HEK293 (cell line): ENCODE results near the gene TEAD3.

ENCODE experiments used
- BCL6B ChIP-seq: fragments of 450-650 bp; formaldehyde crosslinking; IDR thresholded peaks from 2 replicates; pipeline ENCODE4 v1.5.1; 2017; ENCODE audit warnings: missing biosample characterization, missing genetic modification characterization
- CTCF ChIP-seq: fragments of 450-650 bp; formaldehyde crosslinking; IDR thresholded peaks from 2 replicates; pipeline ENCODE4 v1.5.1; 2016; ENCODE audit warnings: missing biosample characterization, missing genetic modification characterization
- EGR2 ChIP-seq: fragments of 450-650 bp; formaldehyde crosslinking; IDR thresholded peaks from 2 replicates; pipeline ENCODE4 v1.5.1; 2016; ENCODE audit warnings: low read depth, missing biosample characterization, missing genetic modification characterization
- IKZF3 ChIP-seq: fragments of 450-650 bp; IDR thresholded peaks from 2 replicates; pipeline ENCODE4 v1.5.0; 2018; ENCODE audit warnings: missing biosample characterization, mild to moderate bottlenecking, missing genetic modification characterization, moderate library complexity
- KLF17 ChIP-seq: fragments of 450-650 bp; formaldehyde crosslinking; IDR thresholded peaks from 2 replicates; pipeline ENCODE4 v1.5.1; 2016; ENCODE audit warnings: missing biosample characterization, missing genetic modification characterization
- SCRT2 ChIP-seq: fragments of 450-650 bp; formaldehyde crosslinking; IDR thresholded peaks from 2 replicates; pipeline ENCODE4 v1.5.1; 2016; ENCODE audit warnings: missing biosample characterization, missing genetic modification characterization
- SETDB1 ChIP-seq: IDR thresholded peaks from one replicate; pipeline ENCODE4 v1.6.1; 2017; ENCODE audit warnings: mild to moderate bottlenecking, low read length, moderate library complexity, mixed read lengths; ENCODE audit not compliant: insufficient read length
- SP7 ChIP-seq: fragments of 450-650 bp; formaldehyde crosslinking; IDR thresholded peaks from 2 replicates; pipeline ENCODE4 v1.5.1; 2016; ENCODE audit warnings: missing biosample characterization, missing genetic modification characterization
- ZBTB21 ChIP-seq: fragments of 450-650 bp; formaldehyde crosslinking; IDR thresholded peaks from 2 replicates; pipeline ENCODE4 v1.5.1; 2017; ENCODE audit warnings: missing biosample characterization, missing genetic modification characterization
- ZBTB26 ChIP-seq: fragments of 450-650 bp; formaldehyde crosslinking; optimal IDR thresholded peaks from 2 replicates; pipeline ENCODE3; 2016; ENCODE audit warnings: missing biosample characterization, mild to moderate bottlenecking, missing genetic modification characterization
- ZBTB44 ChIP-seq: fragments of 450-650 bp; IDR thresholded peaks from 2 replicates; pipeline ENCODE4 v1.5.1; 2018; ENCODE audit warnings: missing biosample characterization, mild to moderate bottlenecking, missing genetic modification characterization
- ZEB2 ChIP-seq: fragments of 450-650 bp; formaldehyde crosslinking; IDR thresholded peaks from 2 replicates; pipeline ENCODE4 v1.5.1; 2016; ENCODE audit warnings: missing biosample characterization, missing genetic modification characterization
- ZFHX2 ChIP-seq: fragments of 450-650 bp; formaldehyde crosslinking; conservative IDR thresholded peaks from 2 replicates; pipeline ENCODE4 v1.5.1; 2016; ENCODE audit warnings: missing biosample characterization, missing genetic modification characterization
- ZNF148 ChIP-seq: fragments of 450-650 bp; formaldehyde crosslinking; IDR thresholded peaks from 2 replicates; pipeline ENCODE4 v1.5.0; 2017; ENCODE audit warnings: missing biosample characterization, missing genetic modification characterization, borderline replicate concordance
- ZNF16 ChIP-seq: fragments of 450-650 bp; formaldehyde crosslinking; IDR thresholded peaks from 2 replicates; pipeline ENCODE4 v1.5.1; 2016; ENCODE audit warnings: low read depth, missing biosample characterization, missing genetic modification characterization
- ZNF266 ChIP-seq: fragments of 450-650 bp; formaldehyde crosslinking; IDR thresholded peaks from 2 replicates; pipeline ENCODE4 v1.5.1; 2016; ENCODE audit warnings: missing biosample characterization, missing genetic modification characterization, low read depth
- ZNF302 ChIP-seq: fragments of 450-650 bp; formaldehyde crosslinking; IDR thresholded peaks from 2 replicates; pipeline ENCODE4 v1.5.1; 2016; ENCODE audit warnings: missing biosample characterization, missing genetic modification characterization, low read depth
- ZNF350 ChIP-seq: fragments of 450-650 bp; formaldehyde crosslinking; IDR thresholded peaks from 2 replicates; pipeline ENCODE4 v1.5.0; 2017; ENCODE audit warnings: missing biosample characterization, mild to moderate bottlenecking, missing genetic modification characterization
- ZNF37A ChIP-seq: fragments of 450-650 bp; IDR thresholded peaks from 2 replicates; pipeline ENCODE4 v1.5.1; 2018; ENCODE audit warnings: missing biosample characterization, missing genetic modification characterization
- ZNF394 ChIP-seq: fragments of 450-650 bp; formaldehyde crosslinking; IDR thresholded peaks from 2 replicates; pipeline ENCODE4 v1.5.1; 2016; ENCODE audit warnings: missing biosample characterization, missing genetic modification characterization, mild to moderate bottlenecking, moderate library complexity, borderline replicate concordance
- ZNF555 ChIP-seq: fragments of 450-650 bp; formaldehyde crosslinking; conservative IDR thresholded peaks from 2 replicates; pipeline ENCODE4 v1.5.1; 2017; ENCODE audit warnings: missing biosample characterization, mild to moderate bottlenecking, missing genetic modification characterization, inconsistent platforms
- ZNF580 ChIP-seq: fragments of 450-650 bp; formaldehyde crosslinking; IDR thresholded peaks from 2 replicates; pipeline ENCODE4 v1.5.1; 2016; ENCODE audit warnings: missing biosample characterization, missing genetic modification characterization
- ZNF621 ChIP-seq: fragments of 450-650 bp; formaldehyde crosslinking; IDR thresholded peaks from 2 replicates; pipeline ENCODE4 v1.5.1; 2017; ENCODE audit warnings: missing biosample characterization, missing genetic modification characterization
- ZNF747 ChIP-seq: fragments of 450-650 bp; formaldehyde crosslinking; IDR thresholded peaks from 2 replicates; pipeline ENCODE4 v1.5.1; 2016; ENCODE audit warnings: missing biosample characterization, missing genetic modification characterization
- ZNF768 ChIP-seq: fragments of 450-650 bp; formaldehyde crosslinking; IDR thresholded peaks from 2 replicates; pipeline ENCODE4 v1.5.1; 2018; ENCODE audit warnings: missing biosample characterization, mild to moderate bottlenecking, missing genetic modification characterization
- ZNF792 ChIP-seq: fragments of 450-650 bp; formaldehyde crosslinking; IDR thresholded peaks from 2 replicates; pipeline ENCODE4 v1.5.1; 2016; ENCODE audit warnings: missing biosample characterization, missing genetic modification characterization

TEAD3 gene

GRCh38 chr6:35486005-35486925, 10.6 kb downstream of the TEAD3 start (continued):
- TF ChIP-seq CTCF (no peak), ZNF768 (no peak), ZEB2 (tag by site-specific recombination) (no peak), SETDB1 (no peak), ZNF792 (tag by site-specific recombination) (no peak), ZFHX2 (tag by site-specific recombination) (peak; percentile 75), ZBTB21 (tag by site-specific recombination) (no peak), KLF17 (tag by site-specific recombination) (no peak), ZNF555 (tag by site-specific recombination) (no peak), ZNF302 (tag by site-specific recombination) (no peak), EGR2 (tag by site-specific recombination) (peak; percentile 51; the same call in 1 of the 2 replicates), ZNF350 (no peak), ZNF16 (tag by site-specific recombination) (no peak), ZNF266 (tag by site-specific recombination) (no peak), BCL6B (no peak), ZNF621 (tag by site-specific recombination) (no peak), IKZF3 (tag by site-specific recombination) (no peak), ZNF37A (tag by site-specific recombination) (no peak), ZNF148 (no peak), ZNF580 (tag by site-specific recombination) (no peak), ZNF394 (no peak), SCRT2 (tag by site-specific recombination) (no peak), ZBTB26 (tag by site-specific recombination) (no peak), SP7 (tag by site-specific recombination) (0 out of 2 replicates have a peak, but pooled peaks have one; percentile 36), ZNF747 (no peak), ZBTB44 (tag by site-specific recombination) (no peak)
